H1 (cell line): ENCODE measurements around the gene CFAP97. TPM values are rescaled to one million over a fixed set of nuclear protein-coding genes. Genes with fewer than 3 reads are reported as not detected.

Source experiments
- CHD7 ChIP-seq: fragments of 300-600 bp; sonication (generic); IDR thresholded peaks from 2 replicates; pipeline ENCODE4 v1.7.1; 2012; ENCODE audit warnings: low read length, moderate library complexity, mild to moderate bottlenecking, inconsistent platforms; ENCODE audit not compliant: insufficient replicate concordance
- HDAC2 ChIP-seq, 2 experiments: fragments of 300-600 bp in 1 of 2; sonication (generic) in 1 of 2; IDR thresholded peaks; 2 replicates each; pipeline ENCODE4 v1.6.1; 2011 to 2012; ENCODE audit warnings: low read depth in 2 of 2, low read length in 2 of 2, mild to moderate bottlenecking in 2 of 2, moderate library complexity in 2 of 2, borderline replicate concordance in 1 of 2, inconsistent platforms in 1 of 2
- SP2 ChIP-seq: IDR thresholded peaks from 2 replicates; pipeline ENCODE4 v1.6.1; 2012; ENCODE audit warnings: mild to moderate bottlenecking, low read length, inconsistent platforms
- polyA plus RNA-seq, 7 experiments: library from polyadenylated mRNA; depleted of rRNA in 3 of 7; stranded (reverse) in 5 of 7; unstranded in 2 of 7; fragments of >200 nt in 5 of 7; fragments of 200-250 nt in 2 of 7; gene quantifications; 1 replicate in 5 of 7; 2 replicates in 1 of 7; 4 replicates in 1 of 7; pipeline versions ENCODE4 v1.2.1 to v1.2.3, GENCODE V29; 2011 to 2013; ENCODE audit warnings: missing spikeins in 2 of 7, mixed read lengths in 2 of 7
- total RNA-seq: library from RNA; stranded (reverse); fragmentation: NEBNext Ultra II Directional; extraction: Animal tissue kit (Norgen Biotek cat#: 25700); gene quantifications from 2 replicates; pipeline ENCODE4 v1.2.1, GENCODE V29; 2021

CFAP97 gene
- total and polyA plus RNA-seq, 2 of the 8 experiments (the other 6 are each of a cell fraction or from before 2014, with no cell fraction given), result 9.2 to 40.4 TPM

DNA sequence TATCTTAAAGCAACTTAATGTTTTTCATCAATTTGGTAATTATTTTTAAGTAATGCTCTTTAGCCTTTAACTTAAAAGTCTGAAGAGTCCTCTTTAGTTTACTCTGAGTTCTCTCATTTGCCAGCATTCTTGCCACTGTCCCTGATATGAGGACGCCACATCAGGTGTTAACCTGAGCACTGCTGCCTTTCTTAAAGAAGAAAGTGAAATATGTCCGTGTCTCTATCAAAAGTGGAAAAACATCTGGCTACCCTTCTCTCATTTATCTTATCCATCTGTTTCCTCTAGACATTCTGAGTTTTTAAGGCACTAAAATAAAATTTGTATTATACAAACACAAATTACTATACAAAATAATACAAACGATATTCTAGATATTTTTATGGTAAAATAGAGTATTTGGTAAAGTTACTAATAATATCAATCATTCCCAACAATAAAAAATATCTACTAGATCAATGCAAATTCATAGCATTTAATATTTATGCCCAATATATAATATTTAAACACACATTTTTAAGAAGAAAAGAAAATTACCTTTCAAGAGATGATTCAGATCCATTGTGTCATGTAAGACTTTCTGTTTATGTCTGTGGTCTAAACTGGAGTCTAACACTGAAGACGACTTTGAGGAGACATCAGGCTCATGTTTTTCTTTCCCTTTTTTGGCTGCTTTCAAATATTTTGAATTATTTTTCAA is 14.0 kb downstream of the CFAP97 start (continued):
- TF ChIP-seq CHD7 (no peak), HDAC2 (IDR thresholded peaks at IDR 0.05; ENCODE audit: borderline replicate concordance in 1 of 2, low read depth in 2 of 2, low read length in 2 of 2) (no peak), SP2 (no peak)
